Transverse colon (tissue), 4 donors: ENCODE data around the gene PRKCE.

Source experiments
- POLR2AphosphoS5 ChIP-seq, 3 donors: sonication (generic); formaldehyde crosslinking; IDR thresholded peaks; one replicate each; pipeline ENCODE4 v1.6.1; 2016; ENCODE audit warnings: antibody characterized with exemption in 3 of 3
- TF ChIP-seq, protein P1 (sequence below), 5 experiments: fragments of 200-600 bp in 3 of 5; fragments of 450-650 bp in 2 of 5; sonication (generic) in 3 of 5; IDR thresholded peaks; 1 replicate in 2 of 5; 2 replicates in 3 of 5; pipeline ENCODE4 v1.5.1; 2016 to 2017; ENCODE audit warnings: antibody characterized with exemption in 5 of 5, inconsistent platforms in 3 of 5, mild to moderate bottlenecking in 2 of 5, moderate library complexity in 1 of 5

DNA sequence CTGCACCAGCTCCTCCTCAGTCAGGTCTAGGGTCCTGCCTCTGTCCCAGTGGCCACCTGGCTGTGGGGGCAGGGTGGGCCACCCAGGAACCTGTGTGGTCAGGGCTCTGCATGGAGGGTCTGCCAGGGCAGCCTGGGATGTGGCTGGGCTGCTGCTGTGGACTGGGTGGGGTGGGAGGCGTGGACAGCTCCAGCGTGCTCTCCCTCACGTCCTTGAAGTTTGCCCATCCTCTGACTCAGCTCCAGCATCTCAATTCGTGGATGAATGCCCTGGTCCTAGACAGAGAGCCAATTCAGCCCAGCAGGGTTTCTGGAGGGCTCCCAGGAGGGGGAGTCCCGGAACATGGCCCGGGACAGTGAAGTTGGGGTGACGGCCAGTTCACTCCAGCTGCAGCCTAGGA lies 581.4 kb downstream of the PRKCE start:
- TF ChIP-seq, protein P1, sequence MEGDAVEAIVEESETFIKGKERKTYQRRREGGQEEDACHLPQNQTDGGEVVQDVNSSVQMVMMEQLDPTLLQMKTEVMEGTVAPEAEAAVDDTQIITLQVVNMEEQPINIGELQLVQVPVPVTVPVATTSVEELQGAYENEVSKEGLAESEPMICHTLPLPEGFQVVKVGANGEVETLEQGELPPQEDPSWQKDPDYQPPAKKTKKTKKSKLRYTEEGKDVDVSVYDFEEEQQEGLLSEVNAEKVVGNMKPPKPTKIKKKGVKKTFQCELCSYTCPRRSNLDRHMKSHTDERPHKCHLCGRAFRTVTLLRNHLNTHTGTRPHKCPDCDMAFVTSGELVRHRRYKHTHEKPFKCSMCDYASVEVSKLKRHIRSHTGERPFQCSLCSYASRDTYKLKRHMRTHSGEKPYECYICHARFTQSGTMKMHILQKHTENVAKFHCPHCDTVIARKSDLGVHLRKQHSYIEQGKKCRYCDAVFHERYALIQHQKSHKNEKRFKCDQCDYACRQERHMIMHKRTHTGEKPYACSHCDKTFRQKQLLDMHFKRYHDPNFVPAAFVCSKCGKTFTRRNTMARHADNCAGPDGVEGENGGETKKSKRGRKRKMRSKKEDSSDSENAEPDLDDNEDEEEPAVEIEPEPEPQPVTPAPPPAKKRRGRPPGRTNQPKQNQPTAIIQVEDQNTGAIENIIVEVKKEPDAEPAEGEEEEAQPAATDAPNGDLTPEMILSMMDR (IDR thresholded peaks at IDR 0.05): no peak
- TF ChIP-seq POLR2AphosphoS5 (IDR thresholded peaks at IDR 0.05): no peak
